SK-N-SH treated with all-trans-retinoic acid at 6 μM for 48 hours (cell line): ENCODE measurements around the gene HSBP1L1.

Source experiments
- ARNTL ChIP-seq: fragments of 450-650 bp; formaldehyde crosslinking; IDR thresholded peaks from 2 replicates; pipeline ENCODE4 v1.5.0; 2020; ENCODE audit warnings: low read depth, mild to moderate bottlenecking, moderate library complexity, borderline replicate concordance
- ESRRG ChIP-seq: fragments of 250-450 bp; sonication (Bioruptor Pico); IDR thresholded peaks from 2 replicates; pipeline ENCODE4 v1.6.1; 2021; ENCODE audit warnings: mild to moderate bottlenecking
- ISL1 ChIP-seq: fragments of 250-450 bp; sonication (Bioruptor Pico); IDR thresholded peaks from 2 replicates; pipeline ENCODE4 v2.1.2; 2022; ENCODE audit warnings: mild to moderate bottlenecking, moderate library complexity
- PATZ1 ChIP-seq: fragments of 250-450 bp; sonication (Bioruptor Pico); IDR thresholded peaks from 2 replicates; pipeline ENCODE4 v1.8.0; 2020; ENCODE audit warnings: mild to moderate bottlenecking, moderate library complexity, borderline replicate concordance
- SNAI2 ChIP-seq: fragments of 250-450 bp; sonication (Bioruptor Pico); IDR thresholded peaks from 2 replicates; pipeline ENCODE4 v1.5.0; 2020; ENCODE audit warnings: mild to moderate bottlenecking, moderate library complexity
- TSHZ2 ChIP-seq: fragments of 250-450 bp; sonication (Bioruptor Pico); IDR thresholded peaks from 2 replicates; pipeline ENCODE4 v1.5.0; 2020; ENCODE audit warnings: mild to moderate bottlenecking, moderate library complexity
- ZFP3 ChIP-seq: fragments of 250-450 bp; sonication (Bioruptor Pico); IDR thresholded peaks from 2 replicates; pipeline ENCODE4 v1.5.0; 2020; ENCODE audit warnings: mild to moderate bottlenecking, moderate library complexity
- ZFP30 ChIP-seq: fragments of 450-650 bp; formaldehyde crosslinking; IDR thresholded peaks from 2 replicates; pipeline ENCODE4 v1.5.0; 2022; ENCODE audit warnings: mild to moderate bottlenecking, moderate library complexity
- ZNF565 ChIP-seq: fragments of 450-650 bp; formaldehyde crosslinking; conservative IDR thresholded peaks from 2 replicates; pipeline ENCODE4 v1.5.0; 2020; ENCODE audit warnings: low read depth, mild to moderate bottlenecking, moderate library complexity
- ZNF70 ChIP-seq: fragments of 450-650 bp; formaldehyde crosslinking; IDR thresholded peaks from 2 replicates; pipeline ENCODE4 v1.5.0; 2020; ENCODE audit warnings: mild to moderate bottlenecking, moderate library complexity
- ZNF8 ChIP-seq: fragments of 450-650 bp; formaldehyde crosslinking; IDR thresholded peaks from 2 replicates; pipeline ENCODE4 v1.5.0; 2020; ENCODE audit warnings: mild to moderate bottlenecking, moderate library complexity
- TF ChIP-seq, protein P1 (sequence below): fragments of 250-450 bp; sonication (Bioruptor Pico); IDR thresholded peaks from 2 replicates; pipeline ENCODE4 v1.5.1; 2021; ENCODE audit warnings: mild to moderate bottlenecking, moderate library complexity

GRCh38 chr18:79940814-79941472, 23.5 kb upstream of the HSBP1L1 start:
- TF ChIP-seq PATZ1 (CRISPR knock-in tag) (no peak), ARNTL (CRISPR knock-in tag) (no peak), TSHZ2 (no peak), SNAI2 (CRISPR knock-in tag) (no peak), ZFP30 (CRISPR knock-in tag) (no peak), ESRRG (CRISPR knock-in tag) (no peak), ZNF70 (CRISPR knock-in tag) (no peak), ZFP3 (CRISPR knock-in tag) (no peak), ISL1 (no peak), ZNF565 (CRISPR knock-in tag) (no peak), ZNF8 (no peak)
- TF ChIP-seq, protein P1, sequence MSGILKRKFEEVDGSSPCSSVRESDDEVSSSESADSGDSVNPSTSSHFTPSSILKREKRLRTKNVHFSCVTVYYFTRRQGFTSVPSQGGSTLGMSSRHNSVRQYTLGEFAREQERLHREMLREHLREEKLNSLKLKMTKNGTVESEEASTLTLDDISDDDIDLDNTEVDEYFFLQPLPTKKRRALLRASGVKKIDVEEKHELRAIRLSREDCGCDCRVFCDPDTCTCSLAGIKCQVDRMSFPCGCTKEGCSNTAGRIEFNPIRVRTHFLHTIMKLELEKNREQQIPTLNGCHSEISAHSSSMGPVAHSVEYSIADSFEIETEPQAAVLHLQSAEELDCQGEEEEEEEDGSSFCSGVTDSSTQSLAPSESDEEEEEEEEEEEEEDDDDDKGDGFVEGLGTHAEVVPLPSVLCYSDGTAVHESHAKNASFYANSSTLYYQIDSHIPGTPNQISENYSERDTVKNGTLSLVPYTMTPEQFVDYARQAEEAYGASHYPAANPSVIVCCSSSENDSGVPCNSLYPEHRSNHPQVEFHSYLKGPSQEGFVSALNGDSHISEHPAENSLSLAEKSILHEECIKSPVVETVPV: no peak
